CD4-positive, alpha-beta T cell (primary cell): ENCODE measurements around the gene MYL10. TPM values are rescaled to one million over a fixed set of nuclear protein-coding genes. Genes with fewer than 3 reads are reported as not detected.

Experiments
- ATAC-seq: fragments of 200-7000 bp; cut with Tn5 transposase; one replicate; pipeline ENCODE4 v1.10.0; 2022; ENCODE audit warnings: mild to moderate bottlenecking; ENCODE audit not compliant: poor library complexity
- CTCF ChIA-PET: fragments of 350-600 bp; sonication (Branson Sonifier 250); formaldehyde crosslinking; loops from one replicate; lab custom pipeline; 2021; ENCODE audit warnings: antibody characterized with exemption, inconsistent platforms; lab: Charles Lee
- POLR2A ChIA-PET: fragments of 350-600 bp; sonication (Branson Sonifier 250); formaldehyde crosslinking; loops from one replicate; lab custom pipeline; 2021; ENCODE audit warnings: antibody characterized with exemption, inconsistent platforms; lab: Charles Lee
- DNase-seq, 14 experiments: peaks; one replicate each; pipeline ENCODE4 v3.0.0-alpha.2; 2013 to 2020; ENCODE audit warnings: mixed read lengths in 2 of 14
- H3K27ac ChIP-seq, 2 donors: one replicate each; pipeline versions ENCODE4 v1.5.1 to v1.7.0; 2013; ENCODE audit warnings: low read length in 2 of 2, low read depth in 1 of 2, mild to moderate bottlenecking in 1 of 2
- H3K27me3 ChIP-seq, 2 experiments: 1 replicate in 1 of 2; 2 replicates in 1 of 2; pipeline versions ENCODE4 v1.6.1 to v1.7.0; 2013; ENCODE audit warnings: low read length in 2 of 2, control low read depth in 1 of 2, mild to moderate bottlenecking in 1 of 2, moderate library complexity in 1 of 2; ENCODE audit not compliant: insufficient read depth in 2 of 2, control insufficient read depth in 1 of 2
- H3K36me3 ChIP-seq: one replicate; pipeline ENCODE4 v1.6.1; 2013; ENCODE audit warnings: low read length, control low read depth; ENCODE audit not compliant: insufficient read depth
- H3K4me1 ChIP-seq: one replicate; pipeline ENCODE4 v1.6.1; 2013; ENCODE audit warnings: low read length, control low read depth; ENCODE audit not compliant: insufficient read depth
- H3K4me3 ChIP-seq: one replicate; pipeline ENCODE4 v1.5.1; 2013; ENCODE audit warnings: mild to moderate bottlenecking, low read length, moderate library complexity
- H3K9me3 ChIP-seq, 2 experiments: 1 replicate in 1 of 2; 2 replicates in 1 of 2; pipeline versions ENCODE4 v1.6.1 to v1.7.0; 2013; ENCODE audit warnings: low read length in 2 of 2, mild to moderate bottlenecking in 2 of 2, control low read depth in 1 of 2, moderate library complexity in 1 of 2; ENCODE audit not compliant: control insufficient read depth in 1 of 2, insufficient read depth in 1 of 2
- H3K27ac Mint-ChIP-seq: one replicate; pipeline ENCODE4 v1.8.0; 2020; ENCODE audit warnings: mixed read lengths
- H3K27me3 Mint-ChIP-seq: one replicate; pipeline ENCODE4 v1.8.0; 2021; ENCODE audit warnings: mixed read lengths
- H3K36me3 Mint-ChIP-seq: one replicate; pipeline ENCODE4 v1.8.0; 2021; ENCODE audit warnings: low read depth, mixed read lengths
- H3K4me1 Mint-ChIP-seq: one replicate; pipeline ENCODE4 v1.8.0; 2021; ENCODE audit warnings: low read depth, mixed read lengths
- H3K4me3 Mint-ChIP-seq: one replicate; pipeline ENCODE4 v1.8.0; 2020; ENCODE audit warnings: mild to moderate bottlenecking, mixed read lengths
- H3K9me3 Mint-ChIP-seq: one replicate; pipeline ENCODE4 v1.8.0; 2020; ENCODE audit warnings: mixed read lengths
- CTCF ChIP-seq: fragments of 200-600 bp; IDR thresholded peaks from one replicate; pipeline ENCODE4 v1.8.0; 2022; ENCODE audit warnings: antibody characterized with exemption, mild to moderate bottlenecking
- intact Hi-C, 2 experiments: fragments of 100-400 bp; cut with DNase I in 1 of 2; cut with micrococcal nuclease in 1 of 2; formaldehyde crosslinking; loops; one replicate each; pipeline versions ENCODE4 v1.15.1 to v1.9.0; 2023 to 2025; cut with DNase I, micrococcal nuclease
- total RNA-seq, 174 experiments: library from RNA in 2 of 174; stranded (reverse) in 2 of 174; gene quantifications; one replicate each; pipeline ENCODE4 v1.2.3 and lab custom pipeline; 2021 to 2026

Gene MYL10
- total RNA-seq, 2 experiments from 2014 or later: not detected

DNA sequence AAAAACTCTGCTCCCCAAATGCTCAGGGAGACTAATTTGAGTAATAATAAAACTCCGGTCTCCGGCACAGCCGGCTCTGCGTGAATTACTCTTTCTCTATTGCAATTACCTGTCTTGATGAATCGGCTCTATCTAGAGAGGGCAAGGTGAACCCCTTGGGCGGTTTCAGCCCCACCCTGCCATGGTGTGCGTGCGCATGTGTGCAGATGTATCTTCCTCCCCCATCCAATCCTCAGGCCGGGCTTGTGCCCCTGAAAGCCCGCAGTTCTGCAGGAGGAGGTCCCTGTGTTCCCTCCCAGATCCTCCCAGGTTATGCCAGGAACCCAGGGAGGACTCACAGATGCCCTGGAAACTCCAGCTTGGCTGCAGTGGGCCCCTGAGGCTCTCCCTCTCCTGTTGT lies 48.3 kb upstream of the MYL10 start:
- ChIA-PET POLR2A (no interaction called here), CTCF (no interaction called here)
- no peak overlapping the region for H3K27ac ChIP-seq
- intact Hi-C loops: no loop called here
- H3K36me3 Mint-ChIP-seq: no peaks in the 10 kb centered on the region
- H3K27ac Mint-ChIP-seq: no peak overlapping the region
- DNase-seq (no peak), ATAC-seq (no peak)
- no peaks in the 10 kb centered on the region for H3K9me3 Mint-ChIP-seq
- no peaks in the 10 kb centered on the region for H3K27me3 Mint-ChIP-seq
- H3K9me3 ChIP-seq: peaks cover 4 to 17% of the 10 kb centered on the region in 2 experiments
- H3K4me3 Mint-ChIP-seq: no peak overlapping the region
- no peak overlapping the region for H3K4me3 ChIP-seq
- H3K4me1 Mint-ChIP-seq: no peaks in the 10 kb centered on the region
- no peak for TF ChIP-seq CTCF
- H3K4me1 ChIP-seq: no peaks in the 10 kb centered on the region
- no peaks in the 10 kb centered on the region for H3K27me3 ChIP-seq
- H3K36me3 ChIP-seq: no peaks in the 10 kb centered on the region

- ChIA-PET CTCF (no interaction called here), POLR2A (no interaction called here)
- Mint-ChIP-seq H3K36me3 (no peaks in the 10 kb centered on the region), H3K4me1 (no peaks in the 10 kb centered on the region), H3K9me3 (no peaks in the 10 kb centered on the region), H3K27me3 (no peaks in the 10 kb centered on the region), H3K27ac (no peak overlapping the region), H3K4me3 (no peak overlapping the region)
- no peak for TF ChIP-seq CTCF
- Histone ChIP-seq H3K36me3 (no peaks in the 10 kb centered on the region), H3K27ac (no peak overlapping the region), H3K27me3 (no peaks in the 10 kb centered on the region), H3K9me3 (peaks cover 4 to 17% of the 10 kb centered on the region in 2 experiments), H3K4me3 (no peak overlapping the region), H3K4me1 (no peaks in the 10 kb centered on the region)
- intact Hi-C loops: no loop called here
- ATAC-seq (no peak), DNase-seq (no peak)
These were observed 47.9 kb upstream of the MYL10 start for GRCh38 chr7:101676956-101677355.

GRCh38 chr7:101676062-101676598 lies 47.0 kb upstream of the MYL10 start:
- ChIA-PET CTCF (no interaction called here), POLR2A (no interaction called here)
- intact Hi-C loops: no loop called here
- Mint-ChIP-seq H3K27ac (no peak overlapping the region), H3K9me3 (no peaks in the 10 kb centered on the region), H3K36me3 (no peaks in the 10 kb centered on the region), H3K4me1 (no peaks in the 10 kb centered on the region), H3K27me3 (no peaks in the 10 kb centered on the region), H3K4me3 (no peak overlapping the region)
- H3K27me3 ChIP-seq: no peaks in the 10 kb centered on the region
- DNase-seq (no peak), ATAC-seq (no peak)
- H3K4me3 ChIP-seq: no peak overlapping the region
- H3K36me3 ChIP-seq: no peaks in the 10 kb centered on the region
- no peak for TF ChIP-seq CTCF
- no peak overlapping the region for H3K27ac ChIP-seq
- H3K4me1 ChIP-seq: no peaks in the 10 kb centered on the region
- peaks cover 4 to 17% of the 10 kb centered on the region in 2 experiments for H3K9me3 ChIP-seq
